GM12878 (cell line): Measurements from ENCODE around the gene CHST8. TPM values are rescaled to one million over a fixed set of nuclear protein-coding genes. Genes with fewer than 3 reads are reported as not detected.

Source experiments
- ATAC-seq: fragments of 200-7000 bp; cut with Tn5 transposase; 3 replicates; pipeline ENCODE4 v1.9.1; 2020; ENCODE audit warnings: mild to moderate bottlenecking, moderate library complexity
- BruUV-seq: library from RNA; stranded (reverse); fragments of 400-500 nt; replicated peaks from 2 replicates; lab custom pipeline; 2021; lab: Mats Ljungman, UMichigan
- CTCF ChIA-PET: fragments of 300-600 bp; sonication (Branson Sonifier 250); formaldehyde crosslinking; extraction: SDS; loops from one replicate; lab custom pipeline; 2021; ENCODE audit warnings: inconsistent platforms; lab: Yijun Ruan, JAX
- POLR2A ChIA-PET: fragments of 350-600 bp; formaldehyde crosslinking; extraction: SDS; loops from one replicate; lab custom pipeline; 2021; ENCODE audit warnings: inconsistent platforms; lab: Charles Lee
- RAD21 ChIA-PET: fragments of 300-600 bp; sonication (Branson Sonifier 250); formaldehyde crosslinking; loops from one replicate; lab custom pipeline; 2023; ENCODE audit warnings: antibody characterized with exemption; ENCODE audit not compliant: unreplicated experiment; lab: Charles Lee
- SMC1A ChIA-PET: fragments of 300-600 bp; sonication (Branson Sonifier 250); formaldehyde crosslinking; loops from one replicate; lab custom pipeline; 2023; ENCODE audit not compliant: unreplicated experiment, uncharacterized antibody; lab: Charles Lee
- DNase-seq: peaks from one replicate; pipeline ENCODE4 v3.0.0-alpha.2; 2011; ENCODE audit warnings: low read depth, low spot score
- FAIRE-seq: peaks from 3 replicates; lab custom pipeline; 2011; peaks lifted over from hg19 to GRCh38; lab: Jason Lieb, UNC
- H2AFZ ChIP-seq: 2 replicates; pipeline ENCODE4 v1.6.0; 2011; ENCODE audit warnings: low read depth, low read length, control low read depth; ENCODE audit not compliant: control insufficient read depth
- H3K27ac ChIP-seq: 2 replicates; pipeline ENCODE4 v1.5.1; 2011; ENCODE audit warnings: control low read depth; ENCODE audit not compliant: control insufficient read depth, insufficient read depth
- H3K27me3 ChIP-seq, 2 experiments: replicated peaks in 1 of 2; 2 replicates each; pipeline versions ENCODE4 v1.6.0 to v1.6.1; 2011; ENCODE audit warnings: low read length in 1 of 2; ENCODE audit not compliant: control insufficient read depth in 2 of 2, insufficient read depth in 2 of 2
- H3K36me3 ChIP-seq, 2 experiments: 2 replicates each; pipeline ENCODE4 v1.5.1; 2011; ENCODE audit warnings: low read length in 1 of 2; ENCODE audit not compliant: control insufficient read depth in 2 of 2, insufficient read depth in 2 of 2
- H3K4me1 ChIP-seq: 2 replicates; pipeline ENCODE4 v1.6.1; 2011; ENCODE audit warnings: mild to moderate bottlenecking, low read length, moderate library complexity, mixed read lengths; ENCODE audit not compliant: control insufficient read depth, insufficient read depth
- H3K4me2 ChIP-seq: 2 replicates; pipeline ENCODE4 v1.6.0; 2011; ENCODE audit warnings: control low read depth; ENCODE audit not compliant: control insufficient read depth, insufficient read depth
- H3K4me3 ChIP-seq: fragments of 200-600 bp; sonication (generic); 2 replicates; pipeline ENCODE4 v1.5.1; 2016
- H3K79me2 ChIP-seq: 2 replicates; pipeline ENCODE4 v1.6.0; 2011; ENCODE audit warnings: low read length; ENCODE audit not compliant: control insufficient read depth, insufficient read depth
- H3K9ac ChIP-seq: 2 replicates; pipeline ENCODE4 v1.8.0; 2011; ENCODE audit warnings: low read length, control low read depth, mixed read lengths; ENCODE audit not compliant: control insufficient read depth, insufficient read depth
- H3K9me3 ChIP-seq: replicated peaks from 3 replicates; pipeline ENCODE4 v1.5.1; 2011; ENCODE audit warnings: mild to moderate bottlenecking, low read length; ENCODE audit not compliant: control insufficient read depth, insufficient read depth
- H4K20me1 ChIP-seq: 2 replicates; pipeline ENCODE4 v1.6.0; 2011; ENCODE audit not compliant: control insufficient read depth, insufficient read depth
- SMAD5 ChIP-seq: IDR thresholded peaks from 2 replicates; pipeline ENCODE4 v1.6.1; 2016; ENCODE audit warnings: antibody characterized with exemption, low read depth
- SMC3 ChIP-seq: IDR thresholded peaks from 2 replicates; pipeline ENCODE4 v1.6.1; 2011; ENCODE audit warnings: low read length, improper control_type of control experiment, borderline replicate concordance
- TCF7 ChIP-seq: IDR thresholded peaks from 2 replicates; pipeline ENCODE4 v1.6.1; 2014; ENCODE audit warnings: antibody characterized with exemption, borderline replicate concordance
- WGBS: methylation state at CpG from one replicate; pipeline ENCODE4 v1.1.6; 2016; ENCODE audit warnings: low lambda C conversion rate; ENCODE audit not compliant: insufficient replicate concordance, insufficient coverage; ENCODE audit errors: missing lambda C conversion rate; 5-methylcytosine and 5-hydroxymethylcytosine counted together
- in situ Hi-C: fragments of 300-500 bp; cut with MboI; formaldehyde crosslinking; loops from 9 replicates; pipeline ENCODE4 v1.14.3; 2018; ENCODE audit warnings: mixed read lengths
- intact Hi-C: fragments of 100-400 bp; cut with micrococcal nuclease; formaldehyde crosslinking; loops from one replicate; pipeline ENCODE4 v1.14.2; 2022; ENCODE audit not compliant: unreplicated experiment
- polyA plus RNA-seq, 11 experiments: library from polyadenylated mRNA; depleted of rRNA in 4 of 11; unstranded in 6 of 11; stranded (reverse) in 5 of 11; fragments of >200 nt; fragmentation: Nextera tagmentation in 4 of 11; fragmentation: Illumina TruSeq in 1 of 11; extraction: Ambion mirVana in 4 of 11; extraction: Trizol in 1 of 11; gene quantifications; 1 replicate in 1 of 11; 2 replicates in 10 of 11; pipeline versions ENCODE4 v1.2.1 to v1.2.3, GENCODE V29; 2011 to 2016; ENCODE audit warnings: inconsistent platforms in 2 of 11, missing spikeins in 2 of 11, low read depth in 1 of 11
- total RNA-seq, 4 experiments: library from RNA; depleted of rRNA in 3 of 4; stranded (reverse); fragments of >200 nt in 3 of 4; fragmentation: Illumina TruSeq in 1 of 4; extraction: Trizol in 1 of 4; gene quantifications; 2 replicates each; pipeline versions ENCODE4 v1.2.1 to v1.2.3, GENCODE V29; 2013 to 2021
- TF ChIP-seq, protein P1 (sequence below): IDR thresholded peaks from 2 replicates; pipeline ENCODE4 v1.6.1; 2011; ENCODE audit warnings: mild to moderate bottlenecking, low read depth, low read length, moderate library complexity; ENCODE audit not compliant: insufficient replicate concordance
- TF ChIP-seq, protein P2 (sequence below): fragments of 450-650 bp; IDR thresholded peaks from 2 replicates; pipeline ENCODE4 v1.6.1; 2016; ENCODE audit warnings: mild to moderate bottlenecking

Gene CHST8
- total and polyA plus RNA-seq, 10 of the 15 experiments (the other 5 are each of a cell fraction or from before 2014, with no cell fraction given), result 0.06 TPM; not detected in 9

DNA sequence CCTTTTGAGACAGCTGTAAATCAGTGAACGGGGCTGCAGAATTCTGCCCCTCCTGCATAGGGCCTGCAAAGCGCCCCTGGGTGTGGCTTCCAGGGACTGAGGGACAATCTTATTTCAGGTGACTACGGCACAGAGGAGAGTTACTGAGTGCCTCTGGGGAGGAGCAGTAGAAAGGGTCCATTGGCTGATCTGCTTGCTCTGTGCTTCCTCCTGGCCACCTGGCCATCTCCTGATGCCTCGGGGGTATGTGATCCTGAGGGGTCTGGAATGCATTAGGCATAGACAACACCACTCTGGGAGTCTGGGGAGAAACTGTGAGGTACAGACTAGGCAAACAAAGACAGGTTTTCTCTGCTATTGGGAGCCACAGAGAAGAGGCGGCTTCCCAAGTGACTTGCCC, 177.7 kb downstream of the CHST8 start:
- ChIA-PET CTCF (no interaction called here), POLR2A (no interaction called here), SMC1A (no interaction called here), RAD21 (no interaction called here)
- no peak overlapping the region for H3K4me3 ChIP-seq
- H4K20me1 ChIP-seq, result no peaks in the 10 kb centered on the region
- peaks cover 3 to 4% of the 10 kb centered on the region in 2 experiments for H3K27me3 ChIP-seq
- 33% methylated on average over 5 of the region's 5 CpGs for WGBS
- DNase-seq, result no peak
- no peak overlapping the region for H3K9ac ChIP-seq
- intact Hi-C loops (no loop called here), in situ Hi-C loops (loop anchor here (25.0 kb wide), 1 partner anchor 913 kb away; no protein-coding TSS in a partner anchor)
- ATAC-seq, result no peak
- no peak overlapping the region for H3K27ac ChIP-seq
- no peak for TF ChIP-seq SMC3
- TF ChIP-seq, protein P1, sequence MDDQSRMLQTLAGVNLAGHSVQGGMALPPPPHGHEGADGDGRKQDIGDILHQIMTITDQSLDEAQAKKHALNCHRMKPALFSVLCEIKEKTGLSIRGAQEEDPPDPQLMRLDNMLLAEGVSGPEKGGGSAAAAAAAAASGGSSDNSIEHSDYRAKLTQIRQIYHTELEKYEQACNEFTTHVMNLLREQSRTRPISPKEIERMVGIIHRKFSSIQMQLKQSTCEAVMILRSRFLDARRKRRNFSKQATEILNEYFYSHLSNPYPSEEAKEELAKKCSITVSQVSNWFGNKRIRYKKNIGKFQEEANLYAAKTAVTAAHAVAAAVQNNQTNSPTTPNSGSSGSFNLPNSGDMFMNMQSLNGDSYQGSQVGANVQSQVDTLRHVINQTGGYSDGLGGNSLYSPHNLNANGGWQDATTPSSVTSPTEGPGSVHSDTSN, result no peak
- no peak for TF ChIP-seq TCF7
- no peak for TF ChIP-seq SMAD5
- TF ChIP-seq, protein P2, sequence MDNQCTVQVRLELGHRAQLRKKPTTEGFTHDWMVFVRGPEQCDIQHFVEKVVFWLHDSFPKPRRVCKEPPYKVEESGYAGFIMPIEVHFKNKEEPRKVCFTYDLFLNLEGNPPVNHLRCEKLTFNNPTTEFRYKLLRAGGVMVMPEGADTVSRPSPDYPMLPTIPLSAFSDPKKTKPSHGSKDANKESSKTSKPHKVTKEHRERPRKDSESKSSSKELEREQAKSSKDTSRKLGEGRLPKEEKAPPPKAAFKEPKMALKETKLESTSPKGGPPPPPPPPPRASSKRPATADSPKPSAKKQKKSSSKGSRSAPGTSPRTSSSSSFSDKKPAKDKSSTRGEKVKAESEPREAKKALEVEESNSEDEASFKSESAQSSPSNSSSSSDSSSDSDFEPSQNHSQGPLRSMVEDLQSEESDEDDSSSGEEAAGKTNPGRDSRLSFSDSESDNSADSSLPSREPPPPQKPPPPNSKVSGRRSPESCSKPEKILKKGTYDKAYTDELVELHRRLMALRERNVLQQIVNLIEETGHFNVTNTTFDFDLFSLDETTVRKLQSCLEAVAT, result no peak
- BruUV-seq, result no TSS peak
- H3K4me1 ChIP-seq, result no peaks in the 10 kb centered on the region
- FAIRE-seq, result no peak
- H3K36me3 ChIP-seq, result no peaks in the 10 kb centered on the region
- no peaks in the 10 kb centered on the region for H3K9me3 ChIP-seq
- no peak overlapping the region for H3K4me2 ChIP-seq
- no peaks in the 10 kb centered on the region for H3K79me2 ChIP-seq
- H2AFZ ChIP-seq, result no peak overlapping the region
